Activated CD8-positive, alpha-beta T cell treated with anti-CD3 and anti-CD28 coated beads for 36 hours (primary cell): ENCODE data around the gene EEPD1. TPM values are rescaled to one million over a fixed set of nuclear protein-coding genes. Genes with fewer than 3 reads are reported as not detected.

ENCODE experiments used
- ATAC-seq: fragments of 200-7000 bp; cut with Tn5 transposase; one replicate; pipeline ENCODE4 v1.10.0; 2021; ENCODE audit warnings: mild to moderate bottlenecking, moderate library complexity
- CTCF ChIA-PET: fragments of 350-600 bp; sonication (Branson Sonifier 250); formaldehyde crosslinking; loops from one replicate; lab custom pipeline; 2021; ENCODE audit warnings: antibody characterized with exemption; lab: Charles Lee
- POLR2A ChIA-PET: fragments of 350-600 bp; sonication (Branson Sonifier 250); formaldehyde crosslinking; loops from one replicate; lab custom pipeline; 2021; ENCODE audit warnings: antibody characterized with exemption; lab: Charles Lee
- DNase-seq: peaks from one replicate; pipeline ENCODE4 v3.0.0-alpha.2; 2020
- H3K27ac Mint-ChIP-seq: one replicate; pipeline ENCODE4 v1.8.0; 2021; ENCODE audit warnings: mild to moderate bottlenecking, mixed read lengths
- H3K27me3 Mint-ChIP-seq: one replicate; pipeline ENCODE4 v1.8.0; 2021; ENCODE audit warnings: mixed read lengths
- H3K36me3 Mint-ChIP-seq: one replicate; pipeline ENCODE4 v1.8.0; 2021; ENCODE audit warnings: low read depth, mixed read lengths
- H3K4me1 Mint-ChIP-seq: one replicate; pipeline ENCODE4 v1.8.0; 2021; ENCODE audit warnings: low read depth, mixed read lengths
- H3K4me3 Mint-ChIP-seq: one replicate; pipeline ENCODE4 v1.8.0; 2021; ENCODE audit warnings: mild to moderate bottlenecking, moderate library complexity, mixed read lengths
- H3K9me3 Mint-ChIP-seq: one replicate; pipeline ENCODE4 v1.8.0; 2021; ENCODE audit warnings: mixed read lengths
- CTCF ChIP-seq: fragments of 200-600 bp; IDR thresholded peaks from one replicate; pipeline ENCODE4 v1.8.0; 2022; ENCODE audit warnings: antibody characterized with exemption, mild to moderate bottlenecking
- intact Hi-C: fragments of 100-400 bp; cut with micrococcal nuclease; formaldehyde crosslinking; loops from one replicate; pipeline ENCODE4 v1.10.0; 2022
- total RNA-seq, 2 experiments: library from RNA; stranded (reverse); gene quantifications; one replicate each; pipeline ENCODE4 v1.2.3, GENCODE V29; 2021

Gene EEPD1
- total RNA-seq, 2 experiments from 2014 or later = 0.76 to 0.90 TPM

- intact Hi-C loops = no loop called here
- no peaks in the 10 kb centered on the region for H3K9me3 Mint-ChIP-seq
- ChIA-PET POLR2A (no interaction called here), CTCF (interaction anchor here (1.5 to 6.6 kb wide), 4 partner anchors 8 to 315 kb away, joined by 4 to 63 read pairs (median 15); no protein-coding TSS in a partner anchor)
- H3K27ac Mint-ChIP-seq = no peak overlapping the region
- no peaks in the 10 kb centered on the region for H3K27me3 Mint-ChIP-seq
- no peak for TF ChIP-seq CTCF
- ATAC-seq (no peak), DNase-seq (no peak)
- H3K4me3 Mint-ChIP-seq = no peak overlapping the region
- H3K4me1 Mint-ChIP-seq = no peaks in the 10 kb centered on the region
- H3K36me3 Mint-ChIP-seq = no peaks in the 10 kb centered on the region
Measured at GRCh38 chr7:36299823-36300341, 146.8 kb downstream of the EEPD1 start.

GRCh38 chr7:36300696-36301350 lies 147.8 kb downstream of the EEPD1 start:
- H3K27ac Mint-ChIP-seq = no peak overlapping the region
- DNase-seq = no peak
- no peak for ATAC-seq
- no peaks in the 10 kb centered on the region for H3K9me3 Mint-ChIP-seq
- no peak overlapping the region for H3K4me3 Mint-ChIP-seq
- no peaks in the 10 kb centered on the region for H3K27me3 Mint-ChIP-seq
- H3K36me3 Mint-ChIP-seq = no peaks in the 10 kb centered on the region
- POLR2A ChIA-PET = no interaction called here
- H3K4me1 Mint-ChIP-seq = no peaks in the 10 kb centered on the region
- no peak for TF ChIP-seq CTCF
- intact Hi-C loops = no loop called here
- CTCF ChIA-PET = interaction anchor here (1.5 to 6.6 kb wide), 3 partner anchors 9 to 316 kb away, joined by 4 to 63 read pairs (median 20); no protein-coding TSS in a partner anchor

GRCh38 chr7:36301914-36302771 lies 149.1 kb downstream of the EEPD1 start:
- H3K9me3 Mint-ChIP-seq = no peaks in the 10 kb centered on the region
- no peaks in the 10 kb centered on the region for H3K36me3 Mint-ChIP-seq
- no peak for ATAC-seq
- intact Hi-C loops = no loop called here
- TF ChIP-seq CTCF = no peak
- H3K4me1 Mint-ChIP-seq = no peaks in the 10 kb centered on the region
- H3K27me3 Mint-ChIP-seq = no peaks in the 10 kb centered on the region
- no peak overlapping the region for H3K4me3 Mint-ChIP-seq
- H3K27ac Mint-ChIP-seq = no peak overlapping the region
- POLR2A ChIA-PET = no interaction called here
- CTCF ChIA-PET = interaction anchor here (3.1 to 6.6 kb wide), 2 partner anchors 10 to 17 kb away, joined by 20 to 63 read pairs; no protein-coding TSS in a partner anchor
- DNase-seq = no peak

- Mint-ChIP-seq H3K4me1 (no peaks in the 10 kb centered on the region), H3K4me3 (no peak overlapping the region), H3K27me3 (no peaks in the 10 kb centered on the region), H3K9me3 (no peaks in the 10 kb centered on the region), H3K36me3 (no peaks in the 10 kb centered on the region), H3K27ac (no peak overlapping the region)
- ChIA-PET CTCF (interaction anchor here (6.6 kb wide), 1 partner anchor 16 kb away, joined by 63 read pairs; no protein-coding TSS in a partner anchor), POLR2A (no interaction called here)
- DNase-seq (no peak), ATAC-seq (no peak)
- TF ChIP-seq CTCF = no peak
- intact Hi-C loops = no loop called here
Measured at GRCh38 chr7:36303202-36304098, 150.4 kb downstream of the EEPD1 start.
